Immature natural killer cell (primary cell): ENCODE measurements around the gene RIMBP2. TPM values are rescaled to one million over a fixed set of nuclear protein-coding genes. Genes with fewer than 3 reads are reported as not detected.
"Not testable (repeated sequence)": the region's sequence is repeated elsewhere in the genome, so short reads cannot be mapped to it uniquely, and the experiment has no call there.

Experiments used
- DNase-seq, 3 donors: peaks; one replicate each; pipeline ENCODE4 v3.0.0; 2022; ENCODE audit warnings: mixed read lengths in 1 of 3
- H3K27ac Mint-ChIP-seq, 6 donors: one replicate each; pipeline ENCODE4 v1.8.0; 2020; ENCODE audit warnings: mixed read lengths in 6 of 6, mild to moderate bottlenecking in 5 of 6, inconsistent platforms in 4 of 6, moderate library complexity in 3 of 6
- H3K27me3 Mint-ChIP-seq, 3 donors: one replicate each; pipeline ENCODE4 v1.8.0; 2020 to 2021; ENCODE audit warnings: low read depth in 3 of 3, mild to moderate bottlenecking in 3 of 3, mixed read lengths in 3 of 3, moderate library complexity in 3 of 3, inconsistent platforms in 1 of 3
- H3K36me3 Mint-ChIP-seq, 3 donors: one replicate each; pipeline ENCODE4 v1.8.0; 2020; ENCODE audit warnings: mixed read lengths in 3 of 3, inconsistent platforms in 2 of 3, mild to moderate bottlenecking in 2 of 3
- H3K4me1 Mint-ChIP-seq, 2 donors: one replicate each; pipeline ENCODE4 v1.8.0; 2020; ENCODE audit warnings: inconsistent platforms in 2 of 2, mild to moderate bottlenecking in 2 of 2, mixed read lengths in 2 of 2, moderate library complexity in 1 of 2
- H3K4me3 Mint-ChIP-seq, 5 donors: one replicate each; pipeline ENCODE4 v1.8.0; 2020; ENCODE audit warnings: mild to moderate bottlenecking in 5 of 5, mixed read lengths in 5 of 5, inconsistent platforms in 3 of 5, moderate library complexity in 3 of 5
- H3K9me3 Mint-ChIP-seq, 6 donors: one replicate each; pipeline ENCODE4 v1.8.0; 2020; ENCODE audit warnings: mild to moderate bottlenecking in 6 of 6, mixed read lengths in 6 of 6, inconsistent platforms in 4 of 6, moderate library complexity in 3 of 6
- polyA plus RNA-seq, 3 donors: library from polyadenylated mRNA; unstranded; fragments of 300-500 nt; fragmentation: Illumina TruSeq; gene quantifications; one replicate each; pipeline ENCODE4 v1.2.3, GENCODE V29; 2021

RIMBP2 gene
- polyA plus RNA-seq, 3 donors from 2014 or later, result not detected

DNA sequence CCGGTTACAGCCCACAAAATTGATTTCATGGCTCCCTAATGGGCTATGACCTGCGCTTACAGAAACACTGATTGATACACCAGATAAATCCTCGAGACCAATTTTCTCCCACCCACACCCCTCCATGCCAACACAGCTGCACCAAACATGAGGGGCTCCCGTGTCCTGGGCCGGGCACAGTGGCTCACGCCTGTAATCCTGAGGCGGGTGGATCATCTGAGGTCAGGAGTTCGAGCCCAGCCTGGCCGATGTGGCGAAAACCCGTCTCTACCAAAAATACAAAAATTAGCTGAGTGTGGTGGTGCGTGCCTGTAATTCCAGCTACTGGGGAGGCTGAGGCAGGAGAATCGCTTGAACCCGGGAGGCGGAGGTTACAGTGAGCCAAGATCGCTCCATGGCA, 27.1 kb downstream of the RIMBP2 start:
- H3K27me3 Mint-ChIP-seq, H3K27ac Mint-ChIP-seq, H3K9me3 Mint-ChIP-seq, DNase-seq, H3K36me3 Mint-ChIP-seq, H3K4me1 Mint-ChIP-seq, H3K4me3 Mint-ChIP-seq: not testable (repeated sequence)

GRCh38 chr12:130687796-130688778, 28.0 kb downstream of the RIMBP2 start:
- Mint-ChIP-seq H3K27ac (no peak overlapping the region), H3K27me3 (peaks cover 1 to 6% (median 2%) of the 10 kb centered on the region in 3 donors), H3K4me1 (no peaks in the 10 kb centered on the region), H3K36me3 (no peaks in the 10 kb centered on the region), H3K4me3 (no peak overlapping the region), H3K9me3 (no peaks in the 10 kb centered on the region)
- no peak for DNase-seq

DNA sequence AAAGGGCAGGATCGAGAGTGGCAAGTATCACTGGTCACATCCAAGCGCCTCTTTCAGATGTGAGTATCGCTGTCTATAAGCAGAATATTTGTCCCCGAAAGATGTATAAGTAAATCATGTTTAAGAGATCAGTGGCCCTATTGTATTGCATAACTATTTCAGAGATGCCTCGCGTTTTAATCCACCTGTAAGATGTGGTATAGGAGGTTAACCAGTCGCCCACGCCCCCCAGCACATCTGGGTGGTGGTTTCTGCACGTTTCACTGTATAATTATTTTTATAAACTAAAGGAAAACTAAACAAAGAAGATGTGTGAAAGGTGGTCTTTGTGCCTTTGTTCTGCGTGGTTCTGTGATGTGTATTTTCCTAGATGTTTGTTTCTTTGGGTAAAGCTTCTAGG, 28.9 kb downstream of the RIMBP2 start:
- Mint-ChIP-seq H3K4me3 (no peak overlapping the region), H3K27me3 (peaks cover under 1 to 5% (median 2%) of the 10 kb centered on the region in 3 donors), H3K4me1 (no peaks in the 10 kb centered on the region), H3K9me3 (no peaks in the 10 kb centered on the region), H3K36me3 (no peaks in the 10 kb centered on the region), H3K27ac (no peak overlapping the region)
- DNase-seq, result no peak

DNA sequence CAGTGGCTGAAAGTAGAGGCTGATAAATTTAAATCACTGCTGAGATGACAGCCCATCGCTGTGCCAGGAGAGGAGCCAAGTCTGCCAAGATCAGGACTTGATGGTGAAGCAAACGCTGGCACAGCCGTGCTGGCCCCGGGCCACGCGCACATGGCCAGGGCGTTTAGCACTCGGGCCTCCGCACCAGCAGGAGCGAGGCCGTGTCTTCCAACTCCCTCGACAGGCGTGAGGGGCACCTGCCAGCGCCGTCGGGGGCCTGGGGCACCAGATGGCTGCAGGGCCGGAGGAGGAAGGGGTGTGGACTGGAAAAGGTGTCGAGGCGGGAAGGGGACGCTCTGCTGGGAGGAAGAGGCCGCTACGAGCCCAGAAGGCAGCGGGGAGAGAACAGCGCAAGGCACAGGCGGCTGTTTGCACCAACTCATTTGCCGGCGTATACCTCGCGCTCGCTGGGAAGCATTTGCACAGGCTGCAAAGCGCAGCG, 29.5 kb downstream of the RIMBP2 start:
- peaks cover 0 to 3% (median 2%) of the 10 kb centered on the region in 3 donors for H3K27me3 Mint-ChIP-seq
- H3K4me1 Mint-ChIP-seq, result no peaks in the 10 kb centered on the region
- no peak overlapping the region for H3K4me3 Mint-ChIP-seq
- DNase-seq, result no peak
- no peaks in the 10 kb centered on the region for H3K9me3 Mint-ChIP-seq
- H3K36me3 Mint-ChIP-seq, result no peaks in the 10 kb centered on the region
- H3K27ac Mint-ChIP-seq, result no peak overlapping the region

DNA sequence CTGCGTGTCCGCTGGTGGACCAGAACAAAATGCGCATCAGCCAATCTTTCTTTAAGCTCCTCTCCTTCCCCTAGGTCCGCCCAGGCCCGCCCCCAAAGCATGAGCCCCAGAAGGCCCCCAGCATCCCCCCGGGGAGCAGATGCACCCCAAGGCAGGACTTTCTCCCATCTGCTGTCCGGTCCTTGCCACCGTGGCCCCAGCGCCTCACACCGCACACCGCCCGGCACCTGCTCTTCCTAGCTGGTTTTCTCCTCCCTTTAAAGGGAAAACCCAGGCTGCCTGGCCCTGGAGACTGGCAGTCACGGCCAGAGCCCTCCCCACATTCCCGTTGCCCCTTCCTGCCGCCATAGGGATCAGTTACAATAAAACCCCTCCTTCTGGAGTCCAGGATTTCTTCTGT, 30.2 kb downstream of the RIMBP2 start:
- no peaks in the 10 kb centered on the region for H3K36me3 Mint-ChIP-seq
- no peak for DNase-seq
- H3K4me1 Mint-ChIP-seq, result no peaks in the 10 kb centered on the region
- no peak overlapping the region for H3K27ac Mint-ChIP-seq
- H3K9me3 Mint-ChIP-seq, result no peaks in the 10 kb centered on the region
- H3K27me3 Mint-ChIP-seq, result peaks cover 0 to 3% (median 0%) of the 10 kb centered on the region in 3 donors
- H3K4me3 Mint-ChIP-seq, result no peak overlapping the region

DNA sequence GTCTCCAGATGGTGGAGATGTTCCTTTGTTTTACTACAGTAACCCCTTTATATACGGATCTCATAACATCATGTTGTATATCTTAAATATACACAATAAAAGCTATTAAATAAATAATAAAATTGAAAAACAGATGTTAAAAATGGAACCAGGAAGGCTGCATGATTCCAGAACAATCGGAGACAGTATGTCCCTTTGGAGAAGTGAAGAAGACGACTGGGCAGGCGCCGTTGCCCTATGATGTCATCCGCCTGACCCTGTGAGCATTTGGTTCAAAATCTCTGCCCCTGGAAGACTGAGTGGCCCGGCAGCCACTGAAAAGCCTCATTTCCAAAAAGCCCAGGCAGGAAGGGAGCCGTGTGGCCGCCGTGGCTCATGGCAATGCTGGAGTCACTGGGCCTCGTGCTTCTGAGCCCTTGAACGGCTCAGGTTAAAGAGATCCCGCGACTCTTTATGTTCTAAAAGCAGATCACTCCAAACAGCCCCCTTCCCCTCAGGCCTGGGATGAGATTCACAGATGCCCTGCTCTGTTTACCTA, 30.8 kb downstream of the RIMBP2 start:
- Mint-ChIP-seq H3K36me3 (no peaks in the 10 kb centered on the region), H3K4me3 (no peak overlapping the region), H3K27ac (no peak overlapping the region), H3K27me3 (peaks cover 0 to 3% (median 0%) of the 10 kb centered on the region in 3 donors), H3K9me3 (no peaks in the 10 kb centered on the region), H3K4me1 (no peaks in the 10 kb centered on the region)
- DNase-seq, result no peak

DNA sequence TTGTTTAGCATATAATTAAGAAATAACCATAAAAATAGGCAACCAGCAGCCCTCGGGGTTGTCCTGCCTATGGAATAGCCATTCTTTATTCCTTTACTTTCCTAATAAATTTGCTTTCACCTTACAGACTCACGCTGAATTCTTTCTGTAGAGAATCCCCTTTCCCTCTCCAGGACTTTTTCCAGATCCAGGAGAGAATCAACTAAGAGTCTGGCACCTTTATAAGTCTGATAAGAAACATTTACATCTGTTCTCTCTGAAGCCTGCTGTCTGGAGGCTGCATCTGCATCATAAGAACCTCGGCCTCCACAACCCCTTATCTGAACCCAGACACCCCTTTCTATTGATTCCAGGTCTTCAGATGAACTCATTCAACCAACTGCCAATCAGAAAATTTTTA, 32.3 kb downstream of the RIMBP2 start:
- H3K4me1 Mint-ChIP-seq, result no peaks in the 10 kb centered on the region
- H3K27ac Mint-ChIP-seq, result no peak overlapping the region
- H3K9me3 Mint-ChIP-seq, result no peaks in the 10 kb centered on the region
- no peaks in the 10 kb centered on the region for H3K36me3 Mint-ChIP-seq
- H3K27me3 Mint-ChIP-seq, result peaks cover 0 to 3% (median 0%) of the 10 kb centered on the region in 3 donors
- no peak overlapping the region for H3K4me3 Mint-ChIP-seq
- DNase-seq, result no peak

DNA sequence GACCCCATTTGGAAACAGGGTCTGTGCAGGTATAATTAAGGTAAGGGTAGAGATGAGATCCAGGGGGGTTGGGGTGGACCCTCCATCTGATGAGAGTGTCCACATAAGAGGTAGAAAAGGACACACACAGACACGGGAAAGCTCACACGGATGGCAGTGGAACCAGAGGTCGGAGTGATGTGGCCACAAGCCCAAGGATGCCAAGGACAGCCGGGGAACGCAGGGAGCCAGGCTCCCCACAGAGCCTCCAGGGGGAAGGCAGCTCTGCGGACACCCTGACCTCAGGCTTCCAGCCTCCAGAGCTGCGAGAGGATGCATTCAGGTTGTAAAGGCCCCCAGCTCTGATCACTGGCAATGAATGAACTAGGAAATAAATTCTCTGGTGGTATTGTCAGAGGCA, 33.0 kb downstream of the RIMBP2 start:
- no peaks in the 10 kb centered on the region for H3K4me1 Mint-ChIP-seq
- peaks cover 0 to 1% (median 0%) of the 10 kb centered on the region in 3 donors for H3K27me3 Mint-ChIP-seq
- H3K9me3 Mint-ChIP-seq, result no peaks in the 10 kb centered on the region
- no peaks in the 10 kb centered on the region for H3K36me3 Mint-ChIP-seq
- no peak overlapping the region for H3K27ac Mint-ChIP-seq
- DNase-seq, result no peak
- no peak overlapping the region for H3K4me3 Mint-ChIP-seq

DNA sequence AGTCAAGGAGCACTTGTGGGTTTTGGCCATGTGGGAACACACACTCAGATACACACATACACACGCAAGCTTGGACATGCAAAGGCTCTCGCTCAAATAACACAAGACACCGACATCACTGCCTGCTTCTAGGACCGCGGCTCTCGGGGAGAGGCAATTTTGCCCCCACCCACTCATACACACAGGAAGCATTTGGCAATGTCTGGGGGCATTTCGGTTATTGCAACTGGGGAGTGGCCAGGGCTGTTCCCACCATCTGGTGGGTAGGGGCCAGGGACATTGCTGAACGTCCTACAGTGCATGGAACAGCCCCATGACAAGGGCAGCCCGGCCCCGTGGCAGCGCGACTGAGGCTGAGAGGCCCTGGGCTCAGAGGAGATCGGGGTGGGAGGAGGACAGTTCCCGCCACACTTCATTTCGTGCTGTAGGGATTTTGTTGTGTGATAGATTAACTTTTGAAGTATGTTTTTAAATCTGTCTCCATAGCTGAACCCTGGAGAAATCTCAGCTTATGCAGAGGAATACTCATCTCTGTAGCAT, 35.6 kb downstream of the RIMBP2 start:
- Mint-ChIP-seq H3K9me3 (no peaks in the 10 kb centered on the region), H3K4me1 (no peaks in the 10 kb centered on the region), H3K27me3 (no peaks in the 10 kb centered on the region), H3K27ac (no peak overlapping the region), H3K36me3 (no peaks in the 10 kb centered on the region), H3K4me3 (no peak overlapping the region)
- no peak for DNase-seq

DNA sequence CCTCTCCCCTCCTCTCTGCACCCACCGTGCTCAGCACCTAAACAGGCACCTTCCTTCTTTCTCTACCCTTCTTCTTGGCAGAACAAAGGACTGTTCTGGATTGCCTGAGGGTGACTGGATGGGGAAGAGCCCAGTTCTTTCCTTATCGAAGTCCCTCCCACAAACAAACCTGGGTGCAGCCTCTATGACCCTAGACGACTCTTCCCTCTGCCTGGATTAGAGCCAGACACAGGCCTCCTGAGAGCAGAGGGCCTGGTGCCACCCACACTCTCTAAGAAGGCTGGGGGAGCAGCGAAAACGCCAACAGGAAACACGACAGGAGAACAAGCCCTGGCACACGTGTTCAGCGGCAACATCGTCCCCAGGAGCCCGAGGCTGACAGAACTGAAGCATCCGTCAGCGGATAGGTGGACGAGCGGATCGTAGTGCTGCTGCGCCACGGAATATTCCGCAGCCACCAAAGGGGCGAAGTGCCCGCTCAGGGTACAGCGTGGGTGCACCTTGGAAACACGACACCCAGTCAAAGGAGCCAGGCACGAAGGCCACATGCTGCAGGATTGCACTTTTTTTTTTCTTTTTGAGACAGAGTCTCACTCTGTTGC, 38.0 kb downstream of the RIMBP2 start:
- Mint-ChIP-seq H3K9me3 (no peaks in the 10 kb centered on the region), H3K4me3 (no peak overlapping the region), H3K27me3 (peaks cover 0 to 2% (median 1%) of the 10 kb centered on the region in 3 donors), H3K4me1 (no peaks in the 10 kb centered on the region), H3K27ac (no peak overlapping the region), H3K36me3 (no peaks in the 10 kb centered on the region)
- no peak for DNase-seq

DNA sequence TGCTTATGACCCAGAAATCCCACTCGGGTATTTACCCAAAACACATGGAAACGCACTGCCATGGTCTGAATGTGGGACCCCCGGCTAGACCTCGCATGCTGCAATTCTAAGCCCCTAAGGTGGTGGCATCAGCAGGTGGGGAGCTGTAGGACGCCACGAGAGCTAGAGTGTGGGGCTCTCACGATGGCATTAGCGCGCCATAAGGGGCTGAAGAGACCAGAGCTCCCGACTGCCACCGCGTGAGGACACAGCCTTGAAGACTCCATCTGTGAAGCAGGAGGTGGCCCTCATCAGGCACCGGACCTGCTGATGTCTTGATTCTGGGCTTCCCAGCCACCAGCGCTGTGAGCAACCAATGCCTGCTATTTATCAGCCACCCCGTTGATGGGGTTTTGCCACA, 40.3 kb downstream of the RIMBP2 start:
- no peak overlapping the region for H3K27ac Mint-ChIP-seq
- no peak overlapping the region for H3K4me3 Mint-ChIP-seq

GRCh38 chr12:130675121-130675520, 41.0 kb downstream of the RIMBP2 start:
- Mint-ChIP-seq H3K36me3 (no peaks in the 10 kb centered on the region), H3K27me3 (peaks cover 1 to 2% (median 1%) of the 10 kb centered on the region in 3 donors), H3K27ac (no peak overlapping the region), H3K9me3 (no peaks in the 10 kb centered on the region), H3K4me1 (no peaks in the 10 kb centered on the region), H3K4me3 (no peak overlapping the region)
- DNase-seq, result no peak

More for the DNA sequence above, 40.3 kb downstream of the RIMBP2 start:
- Mint-ChIP-seq H3K27me3 (peaks cover 1 to 2% (median 1%) of the 10 kb centered on the region in 3 donors), H3K36me3 (no peaks in the 10 kb centered on the region), H3K4me1 (no peaks in the 10 kb centered on the region), H3K9me3 (no peaks in the 10 kb centered on the region)
- DNase-seq, result no peak

DNA sequence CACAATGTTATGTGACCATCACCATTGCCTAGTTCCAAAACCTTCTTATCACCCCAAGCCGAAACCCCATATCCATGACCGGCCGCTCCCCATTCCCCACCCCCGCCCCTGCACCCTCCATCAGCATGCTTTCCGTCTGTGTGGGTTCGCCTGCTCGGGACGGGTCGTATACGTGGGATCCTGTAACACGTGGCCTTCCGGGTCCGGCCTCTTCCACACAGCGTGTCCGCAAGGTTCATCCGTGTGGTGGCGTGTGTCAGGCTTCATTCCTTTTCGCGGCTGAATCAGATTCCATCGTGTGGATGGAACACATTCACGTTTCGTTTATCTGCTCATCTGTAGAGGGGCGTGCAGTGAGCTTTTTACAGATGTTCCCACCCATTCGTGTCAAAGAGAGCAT, 41.4 kb downstream of the RIMBP2 start:
- Mint-ChIP-seq H3K4me3 (no peak overlapping the region), H3K27me3 (peaks cover 1 to 2% (median 1%) of the 10 kb centered on the region in 3 donors), H3K4me1 (no peaks in the 10 kb centered on the region), H3K36me3 (no peaks in the 10 kb centered on the region), H3K27ac (no peak overlapping the region), H3K9me3 (no peaks in the 10 kb centered on the region)
- no peak for DNase-seq
